ENCODE measurements around the gene KIF5A.
"Not testable (repeated sequence)": the region's sequence is repeated elsewhere in the genome, so short reads cannot be mapped to it uniquely, and the experiment has no call there.

Gene KIF5A

GRCh38 chr12:57549909-57550640, at the start of gene KIF5A:
Gene KIF5A (plus strand): TSS chr12:57550044. CDS start chr12:57550272, 228 bp downstream.
- no peak for DNase-seq (ENCODE audit: low read depth)

- no peak for DNase-seq (ENCODE audit: low read depth)
Measured at GRCh38 chr12:57500213-57500612, 49.6 kb upstream of the KIF5A start.

GRCh38 chr12:57502311-57502969, 47.4 kb upstream of the KIF5A start:
- not testable (repeated sequence) for DNase-seq (ENCODE audit: low read depth)

- DNase-seq (ENCODE audit: low read depth) = not testable (repeated sequence)
Measured at GRCh38 chr12:57506541-57506940, 43.3 kb upstream of the KIF5A start.

- not testable (repeated sequence) for DNase-seq (ENCODE audit: low read depth)
Measured at GRCh38 chr12:57507796-57508195, 42.0 kb upstream of the KIF5A start.

- no peak for DNase-seq (ENCODE audit: low read depth)
Measured at GRCh38 chr12:57511161-57511560, 38.7 kb upstream of the KIF5A start.

- no peak for DNase-seq (ENCODE audit: low read depth)
Measured at GRCh38 chr12:57511588-57512325, 38.1 kb upstream of the KIF5A start.

GRCh38 chr12:57512665-57513064, 37.2 kb upstream of the KIF5A start:
- no peak for DNase-seq (ENCODE audit: low read depth)

- no peak for DNase-seq (ENCODE audit: low read depth)
Measured at GRCh38 chr12:57513266-57513665, 36.6 kb upstream of the KIF5A start.

GRCh38 chr12:57513677-57514076, 36.2 kb upstream of the KIF5A start:
- not testable (repeated sequence) for DNase-seq (ENCODE audit: low read depth)

- not testable (repeated sequence) for DNase-seq (ENCODE audit: low read depth)
Measured at GRCh38 chr12:57514246-57514645, 35.6 kb upstream of the KIF5A start.

- DNase-seq (ENCODE audit: low read depth) = no peak
Measured at GRCh38 chr12:57514720-57515407, 35.0 kb upstream of the KIF5A start.

- DNase-seq (ENCODE audit: low read depth) = no peak
Measured at GRCh38 chr12:57515408-57515933, 34.4 kb upstream of the KIF5A start.

GRCh38 chr12:57515934-57516541, 33.8 kb upstream of the KIF5A start:
- DNase-seq (ENCODE audit: low read depth) = no peak

GRCh38 chr12:57516617-57517153, 33.2 kb upstream of the KIF5A start:
- no peak for DNase-seq (ENCODE audit: low read depth)

GRCh38 chr12:57517187-57517586, 32.7 kb upstream of the KIF5A start:
- no peak for DNase-seq (ENCODE audit: low read depth)

- not testable (repeated sequence) for DNase-seq (ENCODE audit: low read depth)
Measured at GRCh38 chr12:57517718-57518117, 32.1 kb upstream of the KIF5A start.

- no peak for DNase-seq (ENCODE audit: low read depth)
Measured at GRCh38 chr12:57518176-57518919, 31.5 kb upstream of the KIF5A start.

GRCh38 chr12:57518920-57519795, 30.7 kb upstream of the KIF5A start:
- DNase-seq (ENCODE audit: low read depth) = no peak

- DNase-seq (ENCODE audit: low read depth) = no peak
Measured at GRCh38 chr12:57519796-57520052, 30.1 kb upstream of the KIF5A start.
